ENCODE measurements around the gene XXYLT1. TPM values are rescaled to one million over a fixed set of nuclear protein-coding genes. Genes with fewer than 3 reads are reported as not detected.

Gene XXYLT1
- total RNA-seq, 2 experiments from 2014 or later, result 17.2 to 19.6 TPM

- peaks cover 15% of the 10 kb centered on the region for H3K4me1 ChIP-seq (ENCODE audit: insufficient read depth, low read length, poor library complexity, severe bottlenecking)
- TF ChIP-seq CTCF (conservative IDR thresholded peaks at IDR 0.05; ENCODE audit: low read length) (no peak), EZH2phosphoT487 (IDR thresholded peaks at IDR 0.05; ENCODE audit: borderline replicate concordance, low read depth, low read length) (no peak)
- no peak overlapping the region for H3K4me2 ChIP-seq (ENCODE audit: low read length)
- DNase-seq (ENCODE audit: low spot score), result no peak
- H4K20me1 ChIP-seq (ENCODE audit: insufficient read depth, low read length), result no peaks in the 10 kb centered on the region; the same call in 1 of the 2 replicates
- H3K36me3 ChIP-seq (ENCODE audit: insufficient read depth, low read length), result no peaks in the 10 kb centered on the region
- ChIA-PET CTCF (ENCODE audit: unreplicated experiment) (no interaction called here), POLR2A (interaction anchor here (0.8 to 1.2 kb wide), 2 partner anchors 12 to 14 kb away, joined by 3 read pairs; no protein-coding TSS in a partner anchor)
- no peak overlapping the region for H3K4me3 ChIP-seq (ENCODE audit: low read depth, low read length, poor library complexity, severe bottlenecking)
- H2AFZ ChIP-seq (ENCODE audit: low read length), result no peak overlapping the region
- no peaks in the 10 kb centered on the region for H3K79me2 ChIP-seq (ENCODE audit: insufficient read depth, low read depth, low read length)
- no peak overlapping the region for H3K27ac ChIP-seq (ENCODE audit: low read depth, low read length, poor library complexity, severe bottlenecking)
- BruUV-seq (replicated peaks), result no TSS peak
- no peaks in the 10 kb centered on the region for H3K9me3 ChIP-seq (ENCODE audit: low read length)
- H3K9me2 ChIP-seq (ENCODE audit: insufficient read depth, low read length), result no peaks in the 10 kb centered on the region
- intact Hi-C loops (cut with micrococcal nuclease; ENCODE audit: unreplicated experiment), result no loop called here
These were observed 89.1 kb downstream of the XXYLT1 start for GRCh38 chr3:195181741-195182469.

GRCh38 chr3:195181113-195181498 lies 89.9 kb downstream of the XXYLT1 start:
- no peaks in the 10 kb centered on the region for H3K79me2 ChIP-seq (ENCODE audit: insufficient read depth, low read depth, low read length)
- H3K9me3 ChIP-seq (ENCODE audit: low read length), result no peaks in the 10 kb centered on the region
- H3K9me2 ChIP-seq (ENCODE audit: insufficient read depth, low read length), result no peaks in the 10 kb centered on the region
- TF ChIP-seq CTCF (conservative IDR thresholded peaks at IDR 0.05; ENCODE audit: low read length), result no peak
- no peak for TF ChIP-seq EZH2phosphoT487 (IDR thresholded peaks at IDR 0.05; ENCODE audit: borderline replicate concordance, low read depth, low read length)
- no peaks in the 10 kb centered on the region for H3K36me3 ChIP-seq (ENCODE audit: insufficient read depth, low read length)
- H3K4me3 ChIP-seq (ENCODE audit: low read depth, low read length, poor library complexity, severe bottlenecking), result no peak overlapping the region
- peaks cover 10% of the 10 kb centered on the region for H3K4me1 ChIP-seq (ENCODE audit: insufficient read depth, low read length, poor library complexity, severe bottlenecking)
- H2AFZ ChIP-seq (ENCODE audit: low read length), result no peak overlapping the region
- CTCF ChIA-PET (ENCODE audit: unreplicated experiment), result no interaction called here
- no peak overlapping the region for H3K27ac ChIP-seq (ENCODE audit: low read depth, low read length, poor library complexity, severe bottlenecking)
- no peak for DNase-seq (ENCODE audit: low spot score)
- BruUV-seq (replicated peaks), result no TSS peak
- H4K20me1 ChIP-seq (ENCODE audit: insufficient read depth, low read length), result no peaks in the 10 kb centered on the region; the same call in 1 of the 2 replicates
- POLR2A ChIA-PET, result no interaction called here
- H3K4me2 ChIP-seq (ENCODE audit: low read length), result no peak overlapping the region
- intact Hi-C loops (cut with micrococcal nuclease; ENCODE audit: unreplicated experiment), result no loop called here

- intact Hi-C loops (cut with micrococcal nuclease; ENCODE audit: unreplicated experiment), result no loop called here
- ChIA-PET POLR2A (no interaction called here), CTCF (ENCODE audit: unreplicated experiment) (no interaction called here)
- Histone ChIP-seq H3K9me3 (ENCODE audit: low read length) (no peaks in the 10 kb centered on the region), H3K79me2 (ENCODE audit: insufficient read depth, low read depth, low read length) (no peaks in the 10 kb centered on the region), H3K36me3 (ENCODE audit: insufficient read depth, low read length) (peaks cover 2% of the 10 kb centered on the region; the same call in 1 of the 2 replicates), H4K20me1 (ENCODE audit: insufficient read depth, low read length) (no peaks in the 10 kb centered on the region; the same call in 1 of the 2 replicates), H3K4me2 (ENCODE audit: low read length) (no peak overlapping the region), H3K27ac (ENCODE audit: low read depth, low read length, poor library complexity, severe bottlenecking) (no peak overlapping the region), H3K4me1 (ENCODE audit: insufficient read depth, low read length, poor library complexity, severe bottlenecking) (peaks cover 5% of the 10 kb centered on the region), H2AFZ (ENCODE audit: low read length) (no peak overlapping the region), H3K4me3 (ENCODE audit: low read depth, low read length, poor library complexity, severe bottlenecking) (no peak overlapping the region), H3K9me2 (ENCODE audit: insufficient read depth, low read length) (no peaks in the 10 kb centered on the region)
- no peak for DNase-seq (ENCODE audit: low spot score)
- no peak for TF ChIP-seq CTCF (conservative IDR thresholded peaks at IDR 0.05; ENCODE audit: low read length)
- TF ChIP-seq EZH2phosphoT487 (IDR thresholded peaks at IDR 0.05; ENCODE audit: borderline replicate concordance, low read depth, low read length), result no peak
- BruUV-seq (replicated peaks), result no TSS peak
These were observed 90.4 kb downstream of the XXYLT1 start for GRCh38 chr3:195180490-195181112.

All from OCI-LY7 (cell line).